Measurements from ENCODE around the gene VTI1B. TPM values are rescaled to one million over a fixed set of nuclear protein-coding genes. Genes with fewer than 3 reads are reported as not detected.

Gene VTI1B
- total RNA-seq, 1 experiment from 2014 or later, result 117 TPM

GRCh38 chr14:67694791-67695393 is 20.5 kb upstream of the VTI1B start:
- Mint-ChIP-seq H3K9me3 (ENCODE audit: unreplicated experiment) (no peaks in the 10 kb centered on the region), H3K27ac (ENCODE audit: unreplicated experiment) (peak overlapping the region; percentile 99), H3K36me3 (ENCODE audit: insufficient read depth, unreplicated experiment) (peaks cover 43% of the 10 kb centered on the region), H3K4me3 (ENCODE audit: unreplicated experiment) (peak overlapping the region; percentile 100), H3K4me1 (ENCODE audit: low read depth, unreplicated experiment) (peaks cover 6% of the 10 kb centered on the region), H3K27me3 (ENCODE audit: insufficient read depth, unreplicated experiment) (no peaks in the 10 kb centered on the region)
- Histone ChIP-seq H3K36me3 (ENCODE audit: control insufficient read depth, insufficient read depth, low read length) (no peaks in the 10 kb centered on the region; the same call in 1 of the 2 replicates), H3K27me3 (replicated peaks; ENCODE audit: control insufficient read depth, insufficient read depth, low read length) (no peaks in the 10 kb centered on the region), H3K4me1 (0 out of 2 replicates have a peak, but pooled peaks cover 7% of the 10 kb centered on the region), H3K4me3 (ENCODE audit: low read depth, low read length) (peak overlapping the region; percentile 50), H3K9me3 (no peaks in the 10 kb centered on the region)
- POLR2A ChIA-PET, result interaction anchor here (0.6 to 1.8 kb wide), 9 partner anchors 9 to 161 kb away, joined by 3 to 15 read pairs (median 5); partner anchors contain the start of genes PIGH and ZFYVE26
- BruUV-seq (replicated peaks), result TSS peak; percentile 100
- TF ChIP-seq CTCF (IDR thresholded peaks at IDR 0.05; ENCODE audit: insufficient read depth in 1 of 2, low read depth in 1 of 2, low read length in 1 of 2, severe bottlenecking in 1 of 2, unreplicated experiment in 1 of 2), result no peak
- intact Hi-C loops (cut with micrococcal nuclease; ENCODE audit: unreplicated experiment), result loop anchor here (1.0 to 2.0 kb wide), 2 partner anchors 21 to 76 kb away; partner anchors contain the start of genes ARG2 and VTI1B
- CTCF ChIA-PET, result interaction anchor here (0.6 to 2.2 kb wide), 9 partner anchors 10 to 114 kb away, joined by 3 to 16 read pairs (median 3); partner anchors contain the start of genes PIGH and VTI1B
- DNase-seq, result peak; percentile 87 to 91

DNA sequence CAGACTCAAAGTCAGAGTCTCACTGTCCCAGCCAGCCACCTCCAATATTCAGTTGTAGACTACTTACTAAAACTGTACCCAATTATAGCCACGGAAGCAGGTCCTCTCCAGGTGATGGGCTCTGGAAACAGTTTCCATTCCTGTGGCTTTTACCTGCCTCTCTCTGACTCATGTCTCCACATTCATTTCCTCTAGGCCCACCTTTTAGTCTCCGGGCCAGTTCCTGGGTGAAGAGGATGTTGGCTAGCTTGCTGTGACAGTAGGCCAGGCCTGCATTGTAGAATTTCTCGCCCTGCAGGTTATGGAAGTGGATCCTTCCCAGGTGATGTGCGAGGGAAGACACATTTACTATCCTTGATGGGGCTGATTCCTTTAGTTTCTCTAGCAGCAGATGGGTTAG is 15.6 kb upstream of the VTI1B start:
- POLR2A ChIA-PET, result no interaction called here
- H3K9me3 ChIP-seq, result no peaks in the 10 kb centered on the region
- no peak overlapping the region for H3K4me3 ChIP-seq (ENCODE audit: low read depth, low read length)
- H3K4me3 Mint-ChIP-seq (ENCODE audit: unreplicated experiment), result no peak overlapping the region
- H3K4me1 Mint-ChIP-seq (ENCODE audit: low read depth, unreplicated experiment), result peaks cover 6% of the 10 kb centered on the region
- H3K36me3 Mint-ChIP-seq (ENCODE audit: insufficient read depth, unreplicated experiment), result peaks cover 79% of the 10 kb centered on the region
- no peak overlapping the region for H3K27ac Mint-ChIP-seq (ENCODE audit: unreplicated experiment)
- CTCF ChIA-PET, result no interaction called here
- intact Hi-C loops (cut with micrococcal nuclease; ENCODE audit: unreplicated experiment), result no loop called here
- H3K36me3 ChIP-seq (ENCODE audit: control insufficient read depth, insufficient read depth, low read length), result peaks cover 1% of the 10 kb centered on the region
- H3K27me3 ChIP-seq (replicated peaks; ENCODE audit: control insufficient read depth, insufficient read depth, low read length), result no peaks in the 10 kb centered on the region
- H3K27me3 Mint-ChIP-seq (ENCODE audit: insufficient read depth, unreplicated experiment), result no peaks in the 10 kb centered on the region
- no peaks in the 10 kb centered on the region for H3K9me3 Mint-ChIP-seq (ENCODE audit: unreplicated experiment)
- BruUV-seq (replicated peaks), result no TSS peak
- 0 out of 2 replicates have a peak, but pooled peaks cover 7% of the 10 kb centered on the region for H3K4me1 ChIP-seq
- no peak for TF ChIP-seq CTCF (IDR thresholded peaks at IDR 0.05; ENCODE audit: insufficient read depth in 1 of 2, low read depth in 1 of 2, low read length in 1 of 2, severe bottlenecking in 1 of 2, unreplicated experiment in 1 of 2)
- DNase-seq, result no peak

- no peaks in the 10 kb centered on the region for H3K9me3 Mint-ChIP-seq (ENCODE audit: unreplicated experiment)
- no peak for TF ChIP-seq CTCF (IDR thresholded peaks at IDR 0.05; ENCODE audit: insufficient read depth in 1 of 2, low read depth in 1 of 2, low read length in 1 of 2, severe bottlenecking in 1 of 2, unreplicated experiment in 1 of 2)
- H3K4me3 Mint-ChIP-seq (ENCODE audit: unreplicated experiment), result no peak overlapping the region
- CTCF ChIA-PET, result no interaction called here
- POLR2A ChIA-PET, result no interaction called here
- H3K27ac Mint-ChIP-seq (ENCODE audit: unreplicated experiment), result no peak overlapping the region
- H3K9me3 ChIP-seq, result no peaks in the 10 kb centered on the region
- no peaks in the 10 kb centered on the region for H3K27me3 ChIP-seq (replicated peaks; ENCODE audit: control insufficient read depth, insufficient read depth, low read length)
- H3K36me3 Mint-ChIP-seq (ENCODE audit: insufficient read depth, unreplicated experiment), result peaks cover 58% of the 10 kb centered on the region
- DNase-seq, result no peak
- intact Hi-C loops (cut with micrococcal nuclease; ENCODE audit: unreplicated experiment), result no loop called here
- H3K36me3 ChIP-seq (ENCODE audit: control insufficient read depth, insufficient read depth, low read length), result peaks cover 1% of the 10 kb centered on the region; the same call in 1 of the 2 replicates
- H3K4me1 ChIP-seq, result no peaks in the 10 kb centered on the region
- H3K27me3 Mint-ChIP-seq (ENCODE audit: insufficient read depth, unreplicated experiment), result no peaks in the 10 kb centered on the region
- no peaks in the 10 kb centered on the region for H3K4me1 Mint-ChIP-seq (ENCODE audit: low read depth, unreplicated experiment)
- no peak overlapping the region for H3K4me3 ChIP-seq (ENCODE audit: low read depth, low read length)
- no TSS peak for BruUV-seq (replicated peaks)
These were observed 9.4 kb upstream of the VTI1B start for GRCh38 chr14:67683842-67684241.
